GM12892 (cell line): ENCODE results near the gene MYO10.

Experiments
- POLR2A ChIP-seq: IDR thresholded peaks from 2 replicates; pipeline ENCODE4 v1.6.1; 2011; ENCODE audit warnings: low read depth, low read length, control low read depth
- POLR2AphosphoS5 ChIP-seq: IDR thresholded peaks from 2 replicates; pipeline ENCODE4 v1.6.1; 2011; ENCODE audit warnings: low read depth, low read length, control low read depth

- TF ChIP-seq POLR2A = no peak
- TF ChIP-seq POLR2AphosphoS5 = no peak
These were observed 55.5 kb downstream of the MYO10 start for GRCh38 chr5:16880547-16880946.
